Neural crest cell (in vitro differentiated cells): ENCODE data around the gene DNASE2. TPM values are rescaled to one million over a fixed set of nuclear protein-coding genes. Genes with fewer than 3 reads are reported as not detected.
A peak's percentile ranks its signal among the peaks of the same experiment; 100 is the strongest.

Experiments
- DNase-seq: peaks from one replicate; pipeline ENCODE4 v3.0.0; 2021; ENCODE audit warnings: low read depth, mixed read lengths, low spot score
- H3K27ac Mint-ChIP-seq: one replicate; pipeline ENCODE4 v1.8.0; 2021; ENCODE audit warnings: mild to moderate bottlenecking, mixed read lengths; ENCODE audit not compliant: unreplicated experiment
- H3K27me3 Mint-ChIP-seq: 2 replicates; pipeline ENCODE4 v1.8.0; 2021; ENCODE audit warnings: low read depth, mild to moderate bottlenecking, mixed read lengths
- H3K36me3 Mint-ChIP-seq: 2 replicates; pipeline ENCODE4 v1.8.0; 2021; ENCODE audit warnings: low read depth, mild to moderate bottlenecking, mixed read lengths
- H3K4me1 Mint-ChIP-seq: 2 replicates; pipeline ENCODE4 v1.8.0; 2021; ENCODE audit warnings: mixed read lengths
- H3K4me3 Mint-ChIP-seq: one replicate; pipeline ENCODE4 v1.8.0; 2021; ENCODE audit warnings: mild to moderate bottlenecking, mixed read lengths
- H3K9me3 Mint-ChIP-seq: 2 replicates; pipeline ENCODE4 v1.8.0; 2021; ENCODE audit warnings: mixed read lengths
- CTCF ChIP-seq: fragments of 200-600 bp; sonication (generic); conservative IDR thresholded peaks from 2 replicates; pipeline ENCODE4 v1.5.0; 2021; ENCODE audit warnings: antibody characterized with exemption, mild to moderate bottlenecking
- microRNA-seq: library from miRNA; unstranded; fragments of <30 nt; microRNA quantifications from one replicate; pipeline ENCODE4, GENCODE V29; 2020
- total RNA-seq: library from RNA; stranded (reverse); gene quantifications from 2 replicates; pipeline ENCODE4 v1.2.1, GENCODE V29; 2021

DNASE2 gene
- total RNA-seq, 1 donor from 2014 or later, result 11.2 TPM

DNA sequence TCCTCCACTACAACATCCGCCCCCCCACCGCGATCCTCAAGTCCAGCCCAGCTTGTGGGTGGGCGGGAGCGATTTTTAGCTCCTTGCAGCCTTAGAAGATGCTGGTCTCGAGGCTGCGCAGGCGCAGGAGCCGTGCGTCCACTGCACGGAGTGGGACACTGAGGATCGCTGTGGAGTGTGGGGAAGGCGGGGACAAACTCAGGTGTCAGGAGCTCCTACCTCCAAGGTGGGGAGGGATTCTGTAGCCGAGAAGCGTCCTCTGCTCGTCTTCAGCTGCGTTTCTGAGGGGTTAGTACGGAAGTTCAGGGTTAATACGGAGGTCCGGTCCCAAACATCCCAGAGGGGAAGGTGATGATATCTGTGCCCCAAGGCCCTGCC, 46.7 kb downstream of the DNASE2 start, which contains the start of gene RTBDN:
Gene RTBDN, minus strand, starts transcription at position 14 of the 378 bp plus-strand sequence. CDS start 4,600 bp downstream, outside the sequence.
- peaks cover 30% of the 10 kb centered on the region for H3K4me1 Mint-ChIP-seq
- H3K9me3 Mint-ChIP-seq, result no peaks in the 10 kb centered on the region
- no peaks in the 10 kb centered on the region for H3K36me3 Mint-ChIP-seq
- H3K27ac Mint-ChIP-seq, result no peak within 1 kb of the TSS
- no peak for TF ChIP-seq CTCF
- no peak for DNase-seq
- H3K27me3 Mint-ChIP-seq, result peaks cover 89% of the 10 kb centered on the region
- peak within 1 kb of the TSS; percentile 76 for H3K4me3 Mint-ChIP-seq

GRCh38 chr19:12833738-12834565, 47.3 kb downstream of the DNASE2 start:
- no peak for TF ChIP-seq CTCF
- H3K36me3 Mint-ChIP-seq, result no peaks in the 10 kb centered on the region
- H3K27ac Mint-ChIP-seq, result no peak overlapping the region
- peaks cover 24% of the 10 kb centered on the region for H3K4me1 Mint-ChIP-seq
- DNase-seq, result peak; percentile 43
- no peaks in the 10 kb centered on the region for H3K9me3 Mint-ChIP-seq
- H3K4me3 Mint-ChIP-seq, result peak overlapping the region; percentile 51
- H3K27me3 Mint-ChIP-seq, result peaks cover 89% of the 10 kb centered on the region

GRCh38 chr19:12833418-12833737, 47.9 kb downstream of the DNASE2 start:
- Mint-ChIP-seq H3K36me3 (no peaks in the 10 kb centered on the region), H3K9me3 (no peaks in the 10 kb centered on the region), H3K27me3 (peaks cover 91% of the 10 kb centered on the region), H3K4me1 (peaks cover 23% of the 10 kb centered on the region), H3K27ac (no peak overlapping the region), H3K4me3 (peak overlapping the region; percentile 76)
- DNase-seq, result no peak
- TF ChIP-seq CTCF, result no peak

GRCh38 chr19:12828494-12828893, 52.8 kb downstream of the DNASE2 start:
- Mint-ChIP-seq H3K27me3 (peaks cover 73% of the 10 kb centered on the region), H3K36me3 (no peaks in the 10 kb centered on the region), H3K4me3 (no peak overlapping the region), H3K27ac (no peak overlapping the region), H3K4me1 (peaks cover 13% of the 10 kb centered on the region), H3K9me3 (no peaks in the 10 kb centered on the region)
- TF ChIP-seq CTCF, result no peak
- no peak for DNase-seq

DNA sequence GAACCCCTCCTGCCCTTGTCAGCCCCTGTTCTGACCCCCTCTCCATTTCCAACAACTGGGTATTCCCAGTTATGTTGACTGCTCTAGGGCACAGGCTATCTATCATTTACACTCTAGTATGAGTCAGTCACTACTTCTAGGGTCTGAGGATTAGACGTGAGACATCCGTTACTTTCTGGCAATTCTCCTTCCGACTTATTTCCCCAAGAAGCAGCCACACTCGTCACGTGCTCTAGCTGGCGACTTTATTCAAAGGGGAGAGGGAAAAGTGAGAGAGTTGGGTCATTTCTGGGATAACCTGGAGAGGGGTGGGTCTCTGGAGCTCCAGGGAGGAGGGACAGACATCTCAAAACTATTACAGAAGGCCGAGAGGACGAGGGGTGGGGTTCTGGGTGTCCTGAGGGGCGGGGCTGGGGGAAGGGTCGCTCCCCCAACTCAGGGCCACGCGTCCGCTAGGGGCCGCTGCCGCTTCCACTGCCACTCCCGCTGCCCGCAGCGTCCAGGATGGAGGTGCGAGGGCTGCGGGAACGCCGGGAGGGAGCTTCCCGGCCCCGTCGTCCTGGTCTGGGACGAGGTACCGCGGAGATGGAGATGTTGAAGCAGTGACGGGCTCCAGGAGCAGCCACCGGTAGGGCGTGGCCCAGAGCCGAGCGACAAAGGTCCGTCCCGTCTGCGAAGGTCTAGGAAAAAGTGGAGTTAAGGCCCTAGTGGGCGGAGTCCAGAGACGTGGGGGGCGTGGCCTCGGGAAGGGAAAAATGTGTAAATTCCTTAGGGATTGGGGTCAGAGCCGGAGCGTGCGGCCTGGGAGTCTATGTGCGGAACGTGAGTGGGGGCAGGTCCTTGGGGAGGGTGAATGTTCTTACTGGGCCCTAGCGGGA, 55.8 kb downstream of the DNASE2 start:
- H3K36me3 Mint-ChIP-seq, result no peaks in the 10 kb centered on the region

More for the DNA sequence above, 55.8 kb downstream of the DNASE2 start:
- peak; percentile 68 for DNase-seq
- Mint-ChIP-seq H3K27me3 (peaks cover 43% of the 10 kb centered on the region), H3K4me3 (no peak overlapping the region), H3K9me3 (peaks cover 3% of the 10 kb centered on the region), H3K27ac (no peak overlapping the region), H3K4me1 (peaks cover 4% of the 10 kb centered on the region)
- TF ChIP-seq CTCF, result peak; percentile 68

Small RNA genes within 50 kb of the gene (microRNA-seq; reads per million reads assigned to microRNA genes)
- gene MIR5695, result not detected
- 1.8 reads per million for gene MIR6794

Other genes with a start within 250 kb of the DNASE2 start
- gene MAN2B1, start 214.7 kb downstream of the DNASE2 start, total RNA-seq, result 99.8 and 103 TPM in 2 replicates
- gene WDR83, start 214.6 kb downstream of the DNASE2 start, total RNA-seq, result 19.0 and 19.9 TPM in 2 replicates
- 98.8 and 106 TPM in 2 replicates for gene DHPS, start 199.6 kb downstream of the DNASE2 start, total RNA-seq
- not detected in 2 replicates for gene GNG14, start 193.5 kb downstream of the DNASE2 start, total RNA-seq
- gene FBXW9, start 184.8 kb downstream of the DNASE2 start, total RNA-seq, result 15.9 and 16.0 TPM in 2 replicates
- gene TNPO2, start 157.5 kb downstream of the DNASE2 start, total RNA-seq, result 127 and 138 TPM in 2 replicates
- gene TRIR, start 146.8 kb downstream of the DNASE2 start, total RNA-seq, result 233 and 246 TPM in 2 replicates
- gene GET3, start 144.0 kb downstream of the DNASE2 start, total RNA-seq, result 72.5 and 75.9 TPM in 2 replicates
- gene BEST2, start 129.7 kb downstream of the DNASE2 start, total RNA-seq, result not detected in 2 replicates
- 27.9 and 28.8 TPM in 2 replicates for gene HOOK2, start 105.9 kb downstream of the DNASE2 start, total RNA-seq
- 9.3 and 9.6 TPM in 2 replicates for gene JUNB, start 90.0 kb downstream of the DNASE2 start, total RNA-seq
- gene PRDX2, start 79.6 kb downstream of the DNASE2 start, total RNA-seq, result 651 and 672 TPM in 2 replicates
- gene THSD8, start 79.4 kb downstream of the DNASE2 start, total RNA-seq, result 34.7 and 49.1 TPM in 2 replicates
- gene RNASEH2A, start 74.9 kb downstream of the DNASE2 start, total RNA-seq, result 74.5 and 87.4 TPM in 2 replicates
- gene RTBDN, start 46.9 kb downstream of the DNASE2 start, total RNA-seq, result 0.36 TPM in 1 of 2 replicates, not detected in the other
- 16.7 and 17.7 TPM in 2 replicates for gene MAST1, start 42.9 kb downstream of the DNASE2 start, total RNA-seq
- gene KLF1, start 5.8 kb upstream of the DNASE2 start, total RNA-seq, result 0.18 TPM in 1 of 2 replicates, not detected in the other
- 46.7 and 48.3 TPM in 2 replicates for gene GCDH, start 9.7 kb upstream of the DNASE2 start, total RNA-seq
- 1.4 and 2.0 TPM in 2 replicates for gene SYCE2, start 37.8 kb upstream of the DNASE2 start, total RNA-seq
- 81.6 and 83.1 TPM in 2 replicates for gene FARSA, start 52.3 kb upstream of the DNASE2 start, total RNA-seq
- 670 and 679 TPM in 2 replicates for gene CALR, start 57.2 kb upstream of the DNASE2 start, total RNA-seq
- gene RAD23A, start 64.4 kb upstream of the DNASE2 start, total RNA-seq, result 77.3 and 82.8 TPM in 2 replicates
- gene GADD45GIP1, start 75.8 kb upstream of the DNASE2 start, total RNA-seq, result 26.0 and 26.4 TPM in 2 replicates
- gene DAND5, start 88.1 kb upstream of the DNASE2 start, total RNA-seq, result not detected in 2 replicates
- 0.23 and 0.68 TPM in 2 replicates for gene NFIX, start 114.0 kb upstream of the DNASE2 start, total RNA-seq
- gene LYL1, start 221.4 kb upstream of the DNASE2 start, total RNA-seq, result 0.30 and 0.45 TPM in 2 replicates
- 57.1 and 58.2 TPM in 2 replicates for gene TRMT1, start 235.3 kb upstream of the DNASE2 start, total RNA-seq
- 88.3 and 99.4 TPM in 2 replicates for gene NACC1, start 236.8 kb upstream of the DNASE2 start, total RNA-seq